DLD1 (cell line): ENCODE data around the gene DEGS1.
"Not testable (repeated sequence)": the region's sequence is repeated elsewhere in the genome, so short reads cannot be mapped to it uniquely, and the experiment has no call there.

Experiments
- in situ Hi-C: cut with HindIII; loops from 2 replicates; pipeline ENCODE4 v1.10.0; 2017; ENCODE audit warnings: low sequenced_read_pairs

The DEGS1 gene

GRCh38 chr1:224180783-224181452, 2.1 kb upstream of the DEGS1 start:
- in situ Hi-C loops, result no loop called here

- in situ Hi-C loops, result no loop called here
Observed at GRCh38 chr1:224181453-224181810, 1.6 kb upstream of the DEGS1 start.

GRCh38 chr1:224182057-224182865, 779 bp upstream of the DEGS1 start:
- in situ Hi-C loops, result no loop called here

- in situ Hi-C loops, result no loop called here
Observed at GRCh38 chr1:224183591-224184312, 712 bp downstream of the DEGS1 start.

GRCh38 chr1:224185208-224185607, 2.2 kb downstream of the DEGS1 start:
- in situ Hi-C loops, result no loop called here

GRCh38 chr1:224188286-224188685, 5.2 kb downstream of the DEGS1 start:
- in situ Hi-C loops, result no loop called here

- in situ Hi-C loops, result no loop called here
Observed at GRCh38 chr1:224189561-224189960, 6.5 kb downstream of the DEGS1 start.

GRCh38 chr1:224192082-224192788, 9.2 kb downstream of the DEGS1 start:
- in situ Hi-C loops, result no loop called here

GRCh38 chr1:224193319-224193966, 10.4 kb downstream of the DEGS1 start:
- in situ Hi-C loops, result no loop called here

GRCh38 chr1:224196813-224197600, 14.0 kb downstream of the DEGS1 start:
- in situ Hi-C loops, result no loop called here

GRCh38 chr1:224198572-224198971, 15.5 kb downstream of the DEGS1 start:
- in situ Hi-C loops, result no loop called here

GRCh38 chr1:224199679-224200078, 16.6 kb downstream of the DEGS1 start:
- in situ Hi-C loops, result no loop called here

- in situ Hi-C loops, result no loop called here
Observed at GRCh38 chr1:224201383-224201782, 18.3 kb downstream of the DEGS1 start.

GRCh38 chr1:224201853-224202252, 18.8 kb downstream of the DEGS1 start:
- in situ Hi-C loops, result no loop called here

- in situ Hi-C loops, result no loop called here
Observed at GRCh38 chr1:224203243-224204016, 20.4 kb downstream of the DEGS1 start.

GRCh38 chr1:224205438-224205840, 22.4 kb downstream of the DEGS1 start:
- in situ Hi-C loops, result no loop called here

GRCh38 chr1:224205931-224206538, 23.0 kb downstream of the DEGS1 start:
- in situ Hi-C loops, result not testable (repeated sequence)

- in situ Hi-C loops, result no loop called here
Observed at GRCh38 chr1:224211206-224211962, 28.3 kb downstream of the DEGS1 start.
